ENCODE measurements around the gene PAQR9.

PAQR9 gene

DNA sequence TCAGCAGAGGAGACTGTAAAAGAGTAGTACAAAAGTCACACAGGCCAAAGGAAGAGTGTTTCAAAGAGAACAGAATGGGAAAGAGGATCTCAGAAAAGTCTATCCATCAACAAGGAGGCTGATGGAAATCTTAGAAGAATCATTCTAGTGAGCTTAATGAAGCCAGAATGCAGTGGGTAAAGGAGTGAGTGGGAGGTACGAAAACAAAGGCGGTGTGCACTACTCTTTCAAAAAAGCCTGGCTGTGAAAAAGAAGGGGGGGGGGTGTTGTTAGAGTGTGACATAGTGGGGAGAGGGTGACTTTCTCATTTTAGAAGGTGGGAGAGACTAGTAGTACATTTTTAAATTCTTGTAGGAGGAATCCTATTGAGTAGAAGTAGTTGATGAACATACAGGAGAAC lies 11.7 kb downstream of the PAQR9 start:
- no peak for DNase-seq (ENCODE audit: low read depth)

DNA sequence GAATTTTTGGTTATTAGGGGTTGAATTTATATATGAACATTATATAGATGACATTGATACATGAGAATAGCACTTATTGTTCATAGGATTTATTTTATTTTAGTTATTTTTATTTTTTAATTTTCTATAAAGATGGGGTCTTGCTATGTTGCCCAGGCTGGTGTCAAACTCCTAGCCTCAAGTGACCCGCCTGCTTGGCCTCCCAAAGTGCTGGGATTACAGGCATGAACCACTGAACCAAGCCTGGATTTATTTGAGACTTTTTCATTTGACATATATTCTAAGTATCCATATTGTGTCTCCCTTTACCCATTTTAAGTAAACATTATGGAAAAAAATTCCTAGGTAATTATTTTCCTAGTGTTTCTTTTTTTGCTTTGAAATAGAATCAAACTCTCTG lies 12.5 kb downstream of the PAQR9 start:
- DNase-seq (ENCODE audit: low read depth) = no peak

DNA sequence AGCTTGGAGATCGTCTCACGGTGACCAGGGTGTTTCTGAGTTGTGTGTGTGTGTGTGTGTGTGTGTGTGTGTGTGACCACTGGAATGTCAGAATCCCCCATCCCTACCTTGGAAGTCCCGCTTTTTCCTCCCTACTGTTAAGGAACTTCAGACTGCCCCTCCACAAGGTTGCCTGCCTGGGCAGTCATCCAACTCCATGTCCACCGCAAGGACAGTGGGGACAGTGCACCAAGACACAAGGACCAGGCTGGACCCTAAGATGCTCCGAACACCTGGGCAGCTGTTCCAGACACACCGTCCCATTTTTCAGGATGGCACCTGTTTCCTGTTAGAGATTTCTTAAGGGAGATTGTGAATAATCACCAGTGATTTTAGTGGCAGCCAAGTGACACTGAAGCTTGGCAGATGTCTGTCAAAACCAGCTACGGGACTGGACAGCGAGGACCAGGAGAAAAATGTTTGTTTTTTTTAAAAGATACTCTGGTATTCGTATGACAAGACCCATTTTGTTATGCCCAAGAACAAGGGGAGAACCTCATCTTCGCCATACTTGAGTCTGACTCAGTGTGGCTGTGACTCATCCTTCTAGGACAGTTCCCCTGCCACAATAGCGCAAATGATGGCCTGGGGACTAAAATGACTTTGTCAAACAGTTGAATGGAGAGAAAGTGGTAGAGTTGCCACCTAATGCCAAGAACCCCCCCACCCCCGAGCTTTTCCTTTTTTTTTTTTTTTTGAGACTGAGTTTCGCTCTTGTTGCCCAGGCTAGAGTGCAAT lies 15.5 kb downstream of the PAQR9 start:
- DNase-seq (ENCODE audit: low read depth) = peak; percentile 9

DNA sequence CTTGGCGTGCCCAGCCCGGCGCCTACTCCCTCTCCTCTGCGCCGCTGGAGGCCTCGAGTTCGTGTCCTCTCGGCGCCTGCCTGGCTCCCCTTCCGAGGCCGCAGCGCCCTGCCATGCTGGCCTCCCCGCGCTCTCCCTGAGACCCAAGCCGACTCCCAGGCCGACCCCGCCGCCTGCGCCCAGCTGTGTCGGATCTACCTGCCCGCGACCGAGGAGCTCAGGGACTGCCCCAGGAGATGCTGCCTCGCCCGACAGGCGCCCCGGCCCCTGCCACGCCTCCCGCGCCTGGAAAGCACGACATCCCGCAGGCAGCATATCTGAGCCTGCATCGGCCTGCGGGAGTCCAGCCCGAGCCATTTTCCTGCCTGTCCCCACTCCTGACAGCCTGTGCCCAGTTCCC lies 16.1 kb downstream of the PAQR9 start:
- no peak for DNase-seq (ENCODE audit: low read depth)

DNA sequence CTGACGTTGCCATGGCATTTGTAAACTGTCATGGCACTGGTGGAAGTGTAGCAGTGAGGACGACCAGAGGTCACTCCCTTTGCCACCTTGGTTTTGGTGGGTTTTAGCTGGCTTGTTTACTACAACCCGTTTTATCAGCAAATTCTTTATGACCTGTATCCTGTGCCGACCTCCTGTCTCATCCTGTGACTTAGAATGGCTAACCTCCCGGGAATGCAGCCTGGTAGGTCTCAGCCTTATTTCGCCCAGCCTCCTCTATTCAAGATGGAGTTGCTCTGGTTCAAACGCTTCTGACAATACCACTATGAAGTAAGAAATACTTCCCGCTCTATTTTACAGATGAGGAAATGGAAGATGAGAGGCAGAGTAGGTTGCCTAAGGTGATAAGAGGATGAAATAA lies 16.6 kb downstream of the PAQR9 start:
- DNase-seq (ENCODE audit: low read depth) = no peak

DNA sequence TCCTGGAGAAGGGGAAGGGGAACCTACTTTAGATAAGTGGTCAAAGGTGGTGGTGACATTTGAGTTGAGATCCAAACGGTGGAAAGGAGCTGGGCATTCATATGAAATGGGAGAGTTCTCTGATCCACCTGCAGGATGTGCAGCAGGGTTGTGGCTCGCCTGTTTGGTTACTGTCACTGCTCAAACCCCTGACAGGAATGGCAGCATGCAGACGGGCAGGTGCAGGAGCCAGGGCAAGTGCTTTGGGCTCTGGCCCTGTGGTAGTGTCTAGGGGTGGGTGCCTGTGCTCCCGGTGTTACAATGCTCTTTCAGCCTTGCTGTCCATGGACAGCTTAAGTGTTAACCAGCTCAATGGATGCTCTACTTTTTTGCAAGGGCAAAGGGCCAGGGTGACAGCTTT lies 18.5 kb downstream of the PAQR9 start:
- no peak for DNase-seq (ENCODE audit: low read depth)

DNA sequence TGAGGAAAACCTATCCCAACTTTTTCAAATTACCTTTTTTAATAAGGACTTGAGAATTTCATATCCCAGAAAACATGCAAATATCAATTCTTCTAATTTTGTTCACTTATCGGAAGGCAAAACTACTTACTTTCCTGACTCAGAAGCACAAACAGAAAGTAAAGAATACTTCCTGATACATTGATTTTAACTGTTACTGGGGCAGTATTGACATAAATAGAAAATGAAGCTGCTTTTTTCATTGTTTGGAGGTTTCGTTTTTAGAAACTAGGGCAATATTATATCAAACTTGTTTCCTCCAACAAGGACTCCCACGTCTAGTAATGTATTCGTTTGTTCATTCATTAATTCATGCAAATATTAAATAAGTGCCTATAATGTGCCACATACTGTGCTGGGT lies 19.1 kb downstream of the PAQR9 start:
- DNase-seq (ENCODE audit: low read depth) = no peak

DNA sequence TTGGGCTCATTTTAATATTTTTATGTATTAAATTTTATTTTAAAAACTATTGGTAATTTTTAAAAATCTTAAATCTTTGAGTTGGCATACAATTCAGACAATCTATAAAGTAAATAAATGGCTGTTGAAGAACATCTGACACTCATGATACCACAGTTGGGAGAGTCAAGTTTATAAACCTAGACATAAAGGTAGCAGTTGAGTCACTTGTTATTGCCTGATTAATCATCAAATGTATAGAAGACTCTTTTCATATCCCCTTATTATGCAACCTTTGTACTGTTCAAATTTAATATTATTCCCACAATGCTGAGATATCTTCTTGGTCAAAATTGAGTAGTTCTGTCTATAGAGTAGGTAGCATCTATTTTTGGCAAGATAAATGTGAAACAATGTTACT lies 19.6 kb downstream of the PAQR9 start:
- no peak for DNase-seq (ENCODE audit: low read depth)

DNA sequence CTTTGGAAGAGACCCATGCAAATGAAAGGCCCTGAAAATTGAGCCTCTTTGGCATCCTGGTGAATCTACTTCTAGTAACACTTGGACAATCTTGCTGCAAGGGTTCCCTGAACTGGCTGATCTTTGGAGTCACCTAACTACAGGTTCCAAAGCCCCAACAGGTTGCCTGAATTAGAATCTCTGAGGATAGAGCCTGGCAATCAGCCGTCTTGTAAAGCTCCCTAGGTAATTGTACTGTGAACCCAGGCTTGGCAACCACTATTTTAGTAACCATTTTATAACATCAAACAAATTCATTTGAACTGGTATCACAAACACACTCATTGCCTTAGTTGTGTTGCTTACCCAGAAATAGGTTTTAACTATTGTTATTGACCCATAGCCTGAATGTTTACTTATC lies 20.1 kb downstream of the PAQR9 start:
- no peak for DNase-seq (ENCODE audit: low read depth)

DNA sequence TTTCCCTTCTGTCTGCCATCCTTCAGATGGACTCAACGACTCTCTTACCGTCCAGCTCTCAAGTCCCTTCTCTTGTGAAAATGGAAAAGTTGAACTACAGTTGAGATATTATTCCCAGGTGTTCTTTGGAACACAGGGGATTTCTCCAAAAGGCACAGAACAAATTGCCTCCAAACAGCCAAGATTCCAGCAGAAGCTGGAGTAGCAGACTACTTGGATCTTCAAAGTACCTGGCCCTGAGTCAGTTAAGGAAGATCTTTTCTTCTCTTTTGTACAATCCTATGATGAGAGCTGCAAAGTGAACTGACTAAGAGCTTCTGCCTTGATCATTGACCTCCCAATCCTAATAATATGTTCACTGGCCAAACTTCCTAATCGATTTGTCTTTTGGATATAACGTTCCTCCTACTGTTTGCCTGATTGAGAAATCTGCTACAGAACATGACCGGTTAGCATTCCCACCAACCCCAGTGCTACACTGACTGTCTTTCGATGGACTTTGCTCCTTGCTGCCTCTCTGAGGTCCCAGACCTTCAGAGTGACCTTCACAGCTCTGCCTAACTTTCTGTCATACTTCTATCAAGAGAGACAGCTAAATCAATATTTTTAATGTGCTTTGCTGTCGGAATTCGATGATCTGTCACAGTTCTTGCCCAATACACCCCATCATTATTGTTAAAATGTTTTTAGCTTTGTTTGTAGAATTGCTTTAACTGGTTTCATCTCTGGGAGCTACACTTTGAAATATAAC lies 21.9 kb downstream of the PAQR9 start:
- DNase-seq (ENCODE audit: low read depth) = no peak

DNA sequence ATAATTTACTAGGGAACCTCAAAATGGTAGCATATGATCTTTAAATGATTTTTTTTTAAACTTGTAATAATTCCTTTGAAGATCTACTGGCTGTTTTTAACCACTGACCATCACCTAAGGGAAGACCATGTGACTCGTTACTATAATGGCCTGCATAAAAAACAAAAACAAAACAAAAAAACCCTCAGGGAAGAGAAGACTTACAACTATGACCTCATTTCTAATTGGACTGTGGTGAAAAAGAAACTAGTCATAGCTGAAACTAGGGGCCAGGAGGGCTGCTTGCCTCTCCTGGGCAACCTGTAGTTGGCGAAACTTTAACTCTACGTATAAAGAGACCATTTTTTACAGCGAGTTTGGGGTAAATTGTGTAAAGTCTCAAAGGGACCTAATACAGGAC lies 23.0 kb downstream of the PAQR9 start:
- no peak for DNase-seq (ENCODE audit: low read depth)

DNA sequence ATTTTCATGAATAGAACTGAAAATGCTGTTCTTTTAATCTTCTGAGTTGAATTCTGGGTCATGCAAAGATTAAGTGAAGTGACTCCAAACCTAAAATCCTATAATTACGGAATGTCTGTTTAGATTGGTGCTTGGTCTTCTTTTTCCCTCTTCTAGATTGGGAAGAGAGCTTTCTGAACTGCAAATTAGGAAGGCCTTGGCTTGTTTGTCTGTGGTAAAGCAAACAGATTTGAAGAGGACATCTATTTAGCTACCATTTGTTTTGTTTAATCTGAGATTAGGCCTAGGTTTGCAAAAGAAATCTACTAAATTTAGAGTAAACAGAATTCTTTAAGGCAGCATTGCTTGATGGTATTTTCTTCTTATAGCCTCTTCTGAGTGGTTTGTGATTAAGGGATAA lies 23.5 kb downstream of the PAQR9 start:
- DNase-seq (ENCODE audit: low read depth) = no peak

DNA sequence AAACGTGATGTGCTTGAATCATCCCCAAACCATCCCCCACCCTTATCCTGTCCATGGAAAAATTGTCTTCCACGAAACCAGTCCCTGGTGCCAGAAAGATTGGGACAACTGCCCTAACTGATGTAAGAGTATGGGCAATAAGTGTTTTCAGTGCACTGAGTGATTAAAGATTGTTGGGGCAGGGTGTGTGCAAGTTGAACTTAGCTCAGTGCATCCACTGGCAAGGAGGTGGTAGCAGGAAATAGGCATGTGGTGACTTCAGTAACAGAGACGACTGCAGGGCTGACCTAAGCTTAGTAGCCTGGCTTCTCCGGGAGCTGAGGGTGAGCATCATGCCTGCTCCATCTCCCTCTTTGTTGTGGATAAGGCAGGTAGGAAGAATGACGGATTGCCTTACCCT lies 27.5 kb downstream of the PAQR9 start:
- DNase-seq (ENCODE audit: low read depth) = no peak

DNA sequence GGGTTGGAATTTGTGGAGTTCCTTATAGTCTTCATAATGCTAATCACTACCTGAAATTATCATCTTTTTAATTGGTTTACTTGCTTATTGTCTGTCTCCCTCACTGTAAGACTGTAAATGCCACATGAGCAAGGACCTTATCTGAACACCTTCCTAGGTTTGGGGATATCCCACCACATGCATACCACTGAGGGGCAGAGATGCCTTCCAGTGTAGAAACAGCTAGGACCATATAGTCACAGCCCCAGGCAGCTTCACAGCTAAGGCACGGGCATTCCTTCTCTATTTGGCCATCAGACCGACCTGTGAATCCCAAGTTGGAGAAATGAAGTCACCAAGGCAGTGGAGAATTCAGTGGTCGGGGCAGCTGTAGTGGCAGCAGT lies 28.6 kb downstream of the PAQR9 start:
- DNase-seq (ENCODE audit: low read depth) = no peak

DNA sequence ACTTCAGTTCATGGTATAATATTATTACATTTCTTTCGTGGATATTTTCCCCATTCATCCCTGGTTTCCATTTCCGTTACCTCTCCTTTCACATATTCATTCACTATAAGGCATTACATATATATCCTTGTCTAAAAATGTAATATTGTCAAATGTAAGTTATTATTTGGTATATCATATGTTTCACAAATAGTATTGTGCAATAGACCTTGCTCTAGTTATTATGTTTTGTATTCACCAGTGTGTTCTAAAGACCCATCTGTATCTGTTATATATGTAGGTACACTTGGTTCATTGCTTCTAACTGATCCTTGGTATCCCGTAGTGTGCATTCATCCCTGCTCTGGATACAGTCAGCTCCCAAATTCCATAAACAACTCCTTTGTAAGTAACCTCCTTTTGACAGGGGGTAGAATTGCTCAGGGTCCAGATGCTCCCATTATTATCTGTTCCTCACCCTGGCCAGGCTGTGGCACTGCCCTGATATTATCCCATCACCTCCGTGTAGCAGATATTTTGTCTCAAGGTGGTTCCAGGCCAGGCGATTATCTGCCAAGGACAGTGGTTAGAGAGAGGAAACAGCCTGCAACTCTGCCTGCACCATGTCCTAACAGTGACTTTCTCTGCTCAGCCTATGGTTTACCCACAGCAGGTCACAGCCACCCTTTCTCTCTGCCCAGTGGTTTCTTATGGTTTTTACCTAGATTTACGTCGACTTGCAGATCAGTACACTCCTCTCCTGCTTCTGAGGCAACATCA lies 29.2 kb downstream of the PAQR9 start:
- DNase-seq (ENCODE audit: low read depth) = no peak

DNA sequence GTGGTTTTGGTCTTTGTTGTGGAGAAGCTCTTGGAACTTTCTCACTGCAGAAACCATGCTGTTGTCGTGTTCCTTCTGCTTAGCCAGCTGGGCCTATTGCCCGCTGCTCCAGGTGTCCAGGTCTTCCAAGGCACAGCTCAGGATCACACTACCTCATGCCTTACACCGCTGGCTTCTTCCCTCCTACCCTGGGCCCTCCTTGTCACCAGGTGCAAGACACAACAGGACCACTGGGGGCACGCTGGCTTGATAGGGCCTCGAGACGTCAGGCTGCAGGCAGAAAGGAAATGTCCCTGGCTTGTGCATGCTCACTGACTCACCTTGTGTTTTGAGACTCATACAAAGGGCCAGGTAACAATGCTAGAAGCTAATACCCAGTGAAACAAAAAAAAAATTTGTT lies 32.3 kb downstream of the PAQR9 start:
- DNase-seq (ENCODE audit: low read depth) = no peak

DNA sequence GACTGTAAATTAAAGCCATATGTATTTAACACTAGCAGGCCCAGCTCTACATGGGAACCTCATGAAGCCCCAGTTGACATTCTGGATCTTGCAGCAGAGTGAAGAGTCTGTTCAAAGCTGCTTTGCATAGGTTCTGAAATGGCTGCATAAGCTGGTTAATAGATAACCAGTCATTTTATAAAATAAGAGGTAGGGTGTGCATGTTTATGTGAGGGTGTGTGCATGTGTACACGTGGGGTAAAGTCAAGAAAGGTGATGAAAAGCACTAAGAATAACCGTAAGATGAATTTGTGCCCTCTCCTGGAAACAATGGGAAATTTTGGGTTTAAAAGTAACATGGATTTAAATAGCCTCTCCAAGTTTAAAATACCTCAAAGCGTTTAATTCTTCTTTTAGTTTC lies 33.0 kb downstream of the PAQR9 start:
- DNase-seq (ENCODE audit: low read depth) = no peak

DNA sequence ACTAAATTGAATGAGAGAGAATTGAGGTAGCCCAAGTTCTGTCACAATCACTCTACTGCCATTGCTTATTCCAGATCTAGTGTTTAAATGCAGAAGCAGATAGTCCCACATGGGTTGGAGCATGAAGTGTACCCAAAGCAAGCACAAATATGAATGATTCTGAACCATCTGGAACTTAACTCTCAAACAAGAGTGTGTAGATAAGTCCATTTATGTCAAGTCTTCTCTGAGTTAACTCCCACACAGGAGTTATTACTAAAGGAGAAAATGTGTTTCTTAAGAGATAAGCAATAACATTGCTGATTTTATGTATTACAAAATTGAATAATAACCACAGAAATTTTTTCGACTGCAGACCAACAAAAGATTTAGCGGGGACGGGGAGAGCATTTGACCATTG lies 33.6 kb downstream of the PAQR9 start:
- DNase-seq (ENCODE audit: low read depth) = no peak

DNA sequence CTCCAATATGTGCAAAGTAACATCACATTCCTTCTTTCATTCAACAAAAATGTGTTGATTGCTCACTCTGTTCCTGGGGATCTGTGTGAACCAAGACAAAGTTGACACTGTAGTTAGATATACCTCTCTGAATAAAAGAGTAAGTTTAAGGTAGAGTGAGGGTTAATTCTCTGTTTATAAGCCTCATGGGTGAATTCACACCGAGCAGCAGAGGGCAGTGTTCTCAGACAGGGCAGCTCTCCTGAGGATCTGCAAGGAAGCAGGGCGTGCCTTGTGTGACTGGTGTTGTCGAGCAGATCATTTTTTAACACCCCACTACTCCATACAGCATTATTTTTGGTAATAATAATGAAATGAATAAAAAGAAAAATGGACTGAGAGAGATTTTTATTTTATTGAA lies 34.4 kb downstream of the PAQR9 start:
- DNase-seq (ENCODE audit: low read depth) = peak; percentile 50

DNA sequence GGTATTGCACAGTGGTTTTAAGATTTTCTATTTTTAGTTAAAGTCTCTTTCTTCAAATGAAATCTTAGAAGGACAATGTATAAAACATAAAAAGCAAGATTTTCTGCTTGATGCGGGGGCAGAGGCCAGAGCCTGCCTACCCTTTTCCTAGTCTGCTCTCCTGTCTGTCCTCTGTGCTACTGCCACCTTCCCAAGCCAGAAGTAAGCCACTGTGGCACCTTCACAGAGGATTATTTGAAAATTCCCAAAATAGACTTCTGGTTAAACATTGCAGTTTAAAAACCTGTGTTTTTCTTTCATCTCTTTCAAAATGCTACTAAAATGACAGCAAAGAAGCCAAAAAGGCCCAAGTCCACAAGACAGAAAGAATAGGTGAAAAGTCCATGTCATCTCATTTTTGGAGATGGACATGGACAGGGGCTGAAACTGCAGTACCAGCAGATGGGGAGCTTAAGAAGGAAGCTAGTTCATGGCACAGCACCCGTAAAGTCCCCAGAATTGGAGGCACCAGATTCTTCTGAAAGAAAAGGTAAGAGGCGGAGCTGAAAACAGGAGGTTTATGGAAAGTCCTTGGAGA lies 37.0 kb downstream of the PAQR9 start:
- no peak for DNase-seq (ENCODE audit: low read depth)

DNA sequence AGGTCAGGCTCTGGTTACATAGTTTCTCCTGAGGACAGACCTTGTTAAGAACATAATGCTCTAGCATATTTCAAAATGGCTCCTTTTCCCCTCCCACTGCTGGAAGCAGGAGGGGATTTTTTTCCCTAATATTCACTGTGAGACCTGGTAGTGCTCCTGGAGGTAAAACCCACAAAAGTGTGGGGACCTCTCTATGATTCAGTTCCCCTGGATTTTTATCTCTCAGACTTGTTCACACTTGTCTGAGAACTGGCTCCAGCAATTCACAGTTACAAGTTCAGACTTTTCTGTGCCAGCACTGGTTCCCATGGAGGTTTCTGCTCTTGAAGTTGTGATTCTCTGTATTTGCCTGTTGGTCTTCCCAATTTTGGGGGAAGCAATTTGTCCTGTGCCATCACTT lies 38.3 kb downstream of the PAQR9 start:
- no peak for DNase-seq (ENCODE audit: low read depth)

DNA sequence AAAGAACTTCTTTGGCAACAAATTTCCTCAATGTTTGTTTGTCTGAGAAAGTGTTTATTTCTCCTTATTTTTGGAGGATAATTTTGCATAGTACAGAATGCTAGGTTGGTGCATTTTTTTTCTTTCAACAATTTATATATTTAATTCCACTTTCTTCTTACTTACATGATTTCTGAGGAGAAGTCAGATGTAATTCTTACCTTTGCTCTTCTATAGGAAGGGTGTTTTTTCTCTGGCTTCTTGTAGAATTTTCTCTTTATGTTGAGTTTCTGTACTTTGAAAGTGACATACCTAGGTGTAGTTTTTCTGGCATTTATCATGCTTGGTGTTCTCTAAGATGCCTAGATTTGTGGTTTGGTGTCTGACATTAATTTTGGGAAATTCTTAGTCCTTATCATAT lies 39.8 kb downstream of the PAQR9 start:
- DNase-seq (ENCODE audit: low read depth) = no peak

DNA sequence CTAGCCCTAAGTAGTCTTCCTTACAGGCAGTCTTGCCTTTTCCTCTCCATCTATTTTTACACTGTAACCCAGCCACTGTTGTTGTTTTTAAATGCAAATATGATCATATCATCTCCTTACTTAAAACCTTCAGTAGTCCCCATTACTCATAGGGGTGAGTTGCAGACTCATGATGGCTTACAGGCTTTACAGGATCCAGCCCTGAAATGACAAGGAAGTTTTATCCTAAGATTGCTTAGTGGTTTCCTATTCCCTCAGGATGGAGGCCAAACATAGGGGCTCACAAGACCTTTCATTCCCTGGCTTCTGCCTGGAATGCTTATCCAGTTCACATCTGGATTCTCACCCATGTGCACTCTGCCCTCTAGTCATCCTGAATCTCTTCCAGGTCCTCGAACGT lies 46.9 kb downstream of the PAQR9 start:
- no peak for DNase-seq (ENCODE audit: low read depth)
